Measurements from ENCODE around the gene PKMYT1. TPM values are rescaled to one million over a fixed set of nuclear protein-coding genes. Genes with fewer than 3 reads are reported as not detected.

The PKMYT1 gene
- polyA plus RNA-seq, 2 of the 4 experiments (the other 2 are of a cell fraction) = 10.5 to 50.5 TPM

DNA sequence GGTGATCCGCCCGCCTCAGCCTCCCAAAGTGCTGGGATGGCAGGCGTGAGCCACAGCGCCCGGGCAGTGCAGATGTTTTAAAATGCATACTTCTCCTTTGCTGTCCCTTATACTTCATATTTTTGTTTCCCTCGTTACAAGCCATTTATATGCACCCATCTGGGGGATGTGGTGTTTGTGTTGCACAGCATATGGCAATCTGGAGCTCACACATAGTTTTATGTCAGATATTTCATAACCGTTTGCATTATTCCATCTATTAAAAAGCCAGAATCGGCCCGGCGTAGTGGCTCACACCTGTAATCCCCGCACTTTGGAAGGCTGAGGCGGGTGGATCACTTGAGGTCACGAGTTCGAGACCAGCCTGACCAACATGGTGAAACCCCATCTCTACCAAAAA, 56.8 kb downstream of the PKMYT1 start:
- no peaks in the 10 kb centered on the region for H3K9me3 ChIP-seq
- WGBS (ENCODE audit: missing lambda C conversion rate) = 94% methylated on average over 14 of the region's 14 CpGs
- DNase-seq (ENCODE audit: low read depth in 1 of 2, low spot score in 1 of 2) = no peak
- ChIA-PET POLR2A (interaction anchor here (1.8 kb wide), 1 partner anchor 18 kb away, joined by 5 read pairs; no protein-coding TSS in a partner anchor), CTCF (interaction anchor here (0.7 to 14.3 kb wide), 7 partner anchors 11 to 112 kb away, joined by 3 to 190 read pairs (median 23); partner anchors contain the start of gene FLYWCH1)
- TF ChIP-seq KDM5A (IDR thresholded peaks at IDR 0.05) (no peak), TFCP2L1 (CRISPR knock-in tag; IDR thresholded peaks at IDR 0.05) (no peak), EHF (CRISPR knock-in tag; IDR thresholded peaks at IDR 0.05) (no peak), CHD4 (IDR thresholded peaks at IDR 0.05; ENCODE audit: borderline replicate concordance) (no peak), JUN (IDR thresholded peaks at IDR 0.05) (no peak), POLR2AphosphoS2 (conservative IDR thresholded peaks at IDR 0.05; ENCODE audit: low read length) (no peak), ZSCAN20 (CRISPR knock-in tag; IDR thresholded peaks at IDR 0.05) (no peak), PHF8 (IDR thresholded peaks at IDR 0.05; ENCODE audit: borderline replicate concordance, low read depth) (no peak), ESRRA (IDR thresholded peaks at IDR 0.05; ENCODE audit: borderline replicate concordance, low read length) (no peak), NPAS2 (CRISPR knock-in tag; IDR thresholded peaks at IDR 0.05; ENCODE audit: borderline replicate concordance) (no peak), CEBPB (IDR thresholded peaks at IDR 0.05) (no peak), RARB (CRISPR knock-in tag; IDR thresholded peaks at IDR 0.05) (no peak)
- no peak overlapping the region for H3K4me2 ChIP-seq
- H3K4me1 ChIP-seq = peaks cover 3% of the 10 kb centered on the region; the same call in 1 of the 3 replicates
- ATAC-seq = no peak
- no peak overlapping the region for H3K27ac ChIP-seq
- no peak for FAIRE-seq
- H3K4me3 ChIP-seq = no peak overlapping the region

Small RNA genes within 50 kb of the gene (small RNA-seq; reads per million reads assigned to genes)
- 0 to 4.7 (median 0) reads per million in 6 experiments for gene LINC00514

Other genes starting within 250 kb of the PKMYT1 start
- 167 and 231 TPM in 2 replicates for gene SRRM2, start 227.8 kb downstream of the PKMYT1 start, polyA plus RNA-seq (2011; rRNA removed)
- gene SRRM2, start 227.8 kb downstream of the PKMYT1 start, polyA plus RNA-seq (2017; fragmentation: RNase III; extraction: RNeasy Plus Mini Kit Qiagen cat#74134 plus additional on column Dnase treatment) = 473 to 527 TPM (median 512 TPM) in 3 replicates
- gene ELOB, start 203.2 kb downstream of the PKMYT1 start, polyA plus RNA-seq (2011; rRNA removed) = 136 and 144 TPM in 2 replicates
- 414 to 494 TPM (median 469 TPM) in 3 replicates for gene ELOB, start 203.2 kb downstream of the PKMYT1 start, polyA plus RNA-seq (2017; fragmentation: RNase III; extraction: RNeasy Plus Mini Kit Qiagen cat#74134 plus additional on column Dnase treatment)
- not detected in 2 replicates for gene PRSS33, start 192.9 kb downstream of the PKMYT1 start, polyA plus RNA-seq (2011; rRNA removed)
- 0.04 to 0.05 TPM in 2 of 3 replicates, not detected in the other for gene PRSS33, start 192.9 kb downstream of the PKMYT1 start, polyA plus RNA-seq (2017; fragmentation: RNase III; extraction: RNeasy Plus Mini Kit Qiagen cat#74134 plus additional on column Dnase treatment)
- gene PRSS41, start 182.0 kb downstream of the PKMYT1 start, polyA plus RNA-seq (2011; rRNA removed) = not detected in 2 replicates
- gene PRSS41, start 182.0 kb downstream of the PKMYT1 start, polyA plus RNA-seq (2017; fragmentation: RNase III; extraction: RNeasy Plus Mini Kit Qiagen cat#74134 plus additional on column Dnase treatment) = not detected in 3 replicates
- 0.16 and 0.23 TPM in 2 replicates for gene PRSS21, start 163.2 kb downstream of the PKMYT1 start, polyA plus RNA-seq (2011; rRNA removed)
- gene PRSS21, start 163.2 kb downstream of the PKMYT1 start, polyA plus RNA-seq (2017; fragmentation: RNase III; extraction: RNeasy Plus Mini Kit Qiagen cat#74134 plus additional on column Dnase treatment) = 0.08 to 0.12 TPM in 2 of 3 replicates, not detected in the other
- 0.85 and 0.86 TPM in 2 replicates for gene ZG16B, start 150.1 kb downstream of the PKMYT1 start, polyA plus RNA-seq (2011; rRNA removed)
- gene ZG16B, start 150.1 kb downstream of the PKMYT1 start, polyA plus RNA-seq (2017; fragmentation: RNase III; extraction: RNeasy Plus Mini Kit Qiagen cat#74134 plus additional on column Dnase treatment) = 0.40 to 0.59 TPM (median 0.54 TPM) in 3 replicates
- not detected in 2 replicates for gene PRSS22, start 122.3 kb downstream of the PKMYT1 start, polyA plus RNA-seq (2011; rRNA removed)
- gene PRSS22, start 122.3 kb downstream of the PKMYT1 start, polyA plus RNA-seq (2017; fragmentation: RNase III; extraction: RNeasy Plus Mini Kit Qiagen cat#74134 plus additional on column Dnase treatment) = 0.10 to 0.33 TPM in 2 of 3 replicates, not detected in the other
- gene FLYWCH2, start 97.2 kb downstream of the PKMYT1 start, polyA plus RNA-seq (2011; rRNA removed) = 22.7 and 23.2 TPM in 2 replicates
- gene FLYWCH2, start 97.2 kb downstream of the PKMYT1 start, polyA plus RNA-seq (2017; fragmentation: RNase III; extraction: RNeasy Plus Mini Kit Qiagen cat#74134 plus additional on column Dnase treatment) = 40.1 to 42.1 TPM (median 41.2 TPM) in 3 replicates
- gene FLYWCH1, start 68.5 kb downstream of the PKMYT1 start, polyA plus RNA-seq (2011; rRNA removed) = 9.3 and 10.6 TPM in 2 replicates
- gene FLYWCH1, start 68.5 kb downstream of the PKMYT1 start, polyA plus RNA-seq (2017; fragmentation: RNase III; extraction: RNeasy Plus Mini Kit Qiagen cat#74134 plus additional on column Dnase treatment) = 20.5 to 22.5 TPM (median 22.3 TPM) in 3 replicates
- 0.28 and 0.35 TPM in 2 replicates for gene KREMEN2, start 16.2 kb downstream of the PKMYT1 start, polyA plus RNA-seq (2011; rRNA removed)
- gene KREMEN2, start 16.2 kb downstream of the PKMYT1 start, polyA plus RNA-seq (2017; fragmentation: RNase III; extraction: RNeasy Plus Mini Kit Qiagen cat#74134 plus additional on column Dnase treatment) = 1.4 to 1.6 TPM (median 1.5 TPM) in 3 replicates
- gene PAQR4, start 11.1 kb downstream of the PKMYT1 start, polyA plus RNA-seq (2011; rRNA removed) = 8.0 and 9.0 TPM in 2 replicates
- gene PAQR4, start 11.1 kb downstream of the PKMYT1 start, polyA plus RNA-seq (2017; fragmentation: RNase III; extraction: RNeasy Plus Mini Kit Qiagen cat#74134 plus additional on column Dnase treatment) = 17.5 to 18.6 TPM (median 18.5 TPM) in 3 replicates
- gene CLDN9, start 32.5 kb upstream of the PKMYT1 start, polyA plus RNA-seq (2011; rRNA removed) = 0.03 and 0.12 TPM in 2 replicates
- gene CLDN9, start 32.5 kb upstream of the PKMYT1 start, polyA plus RNA-seq (2017; fragmentation: RNase III; extraction: RNeasy Plus Mini Kit Qiagen cat#74134 plus additional on column Dnase treatment) = 0.06 to 0.16 TPM (median 0.12 TPM) in 3 replicates
- 0.11 TPM in 1 of 2 replicates, not detected in the other for gene CLDN6, start 37.7 kb upstream of the PKMYT1 start, polyA plus RNA-seq (2011; rRNA removed)
- 0.13 to 0.25 TPM (median 0.20 TPM) in 3 replicates for gene CLDN6, start 37.7 kb upstream of the PKMYT1 start, polyA plus RNA-seq (2017; fragmentation: RNase III; extraction: RNeasy Plus Mini Kit Qiagen cat#74134 plus additional on column Dnase treatment)
- 89.0 and 111 TPM in 2 replicates for gene TNFRSF12A, start 39.9 kb upstream of the PKMYT1 start, polyA plus RNA-seq (2011; rRNA removed)
- 295 to 325 TPM (median 314 TPM) in 3 replicates for gene TNFRSF12A, start 39.9 kb upstream of the PKMYT1 start, polyA plus RNA-seq (2017; fragmentation: RNase III; extraction: RNeasy Plus Mini Kit Qiagen cat#74134 plus additional on column Dnase treatment)
- 46.4 and 60.3 TPM in 2 replicates for gene HCFC1R1, start 43.5 kb upstream of the PKMYT1 start, polyA plus RNA-seq (2011; rRNA removed)
- gene HCFC1R1, start 43.5 kb upstream of the PKMYT1 start, polyA plus RNA-seq (2017; fragmentation: RNase III; extraction: RNeasy Plus Mini Kit Qiagen cat#74134 plus additional on column Dnase treatment) = 131 to 199 TPM (median 179 TPM) in 3 replicates
- gene THOC6, start 43.6 kb upstream of the PKMYT1 start, polyA plus RNA-seq (2011; rRNA removed) = 31.8 and 32.5 TPM in 2 replicates
- gene THOC6, start 43.6 kb upstream of the PKMYT1 start, polyA plus RNA-seq (2017; fragmentation: RNase III; extraction: RNeasy Plus Mini Kit Qiagen cat#74134 plus additional on column Dnase treatment) = 48.7 to 56.5 TPM (median 53.2 TPM) in 3 replicates
- not detected in 2 replicates for gene BICDL2, start 56.5 kb upstream of the PKMYT1 start, polyA plus RNA-seq (2011; rRNA removed)
- gene BICDL2, start 56.5 kb upstream of the PKMYT1 start, polyA plus RNA-seq (2017; fragmentation: RNase III; extraction: RNeasy Plus Mini Kit Qiagen cat#74134 plus additional on column Dnase treatment) = not detected in 3 replicates
- 0.03 and 0.04 TPM in 2 replicates for gene MMP25, start 66.1 kb upstream of the PKMYT1 start, polyA plus RNA-seq (2011; rRNA removed)
- 0.25 to 0.31 TPM (median 0.25 TPM) in 3 replicates for gene MMP25, start 66.1 kb upstream of the PKMYT1 start, polyA plus RNA-seq (2017; fragmentation: RNase III; extraction: RNeasy Plus Mini Kit Qiagen cat#74134 plus additional on column Dnase treatment)
- 8.9 and 12.4 TPM in 2 replicates for gene IL32, start 85.2 kb upstream of the PKMYT1 start, polyA plus RNA-seq (2011; rRNA removed)
- 18.8 to 32.0 TPM (median 20.2 TPM) in 3 replicates for gene IL32, start 85.2 kb upstream of the PKMYT1 start, polyA plus RNA-seq (2017; fragmentation: RNase III; extraction: RNeasy Plus Mini Kit Qiagen cat#74134 plus additional on column Dnase treatment)
- 0.08 and 0.09 TPM in 2 replicates for gene ZSCAN10, start 118.8 kb upstream of the PKMYT1 start, polyA plus RNA-seq (2011; rRNA removed)
- gene ZSCAN10, start 118.8 kb upstream of the PKMYT1 start, polyA plus RNA-seq (2017; fragmentation: RNase III; extraction: RNeasy Plus Mini Kit Qiagen cat#74134 plus additional on column Dnase treatment) = not detected in 3 replicates
- 3.1 and 4.3 TPM in 2 replicates for gene ZNF205, start 132.1 kb upstream of the PKMYT1 start, polyA plus RNA-seq (2011; rRNA removed)
- 8.5 to 9.6 TPM (median 9.2 TPM) in 3 replicates for gene ZNF205, start 132.1 kb upstream of the PKMYT1 start, polyA plus RNA-seq (2017; fragmentation: RNase III; extraction: RNeasy Plus Mini Kit Qiagen cat#74134 plus additional on column Dnase treatment)
- gene ZNF213, start 154.6 kb upstream of the PKMYT1 start, polyA plus RNA-seq (2011; rRNA removed) = 0.72 and 1.8 TPM in 2 replicates
- 5.9 to 6.2 TPM (median 6.1 TPM) in 3 replicates for gene ZNF213, start 154.6 kb upstream of the PKMYT1 start, polyA plus RNA-seq (2017; fragmentation: RNase III; extraction: RNeasy Plus Mini Kit Qiagen cat#74134 plus additional on column Dnase treatment)
- gene OR1F1, start 207.8 kb upstream of the PKMYT1 start, polyA plus RNA-seq (2011; rRNA removed) = 1.3 and 1.6 TPM in 2 replicates
- 0.20 to 0.34 TPM (median 0.31 TPM) in 3 replicates for gene OR1F1, start 207.8 kb upstream of the PKMYT1 start, polyA plus RNA-seq (2017; fragmentation: RNase III; extraction: RNeasy Plus Mini Kit Qiagen cat#74134 plus additional on column Dnase treatment)

Measured in A549 (cell line).